Mammary epithelial cell (primary cell): ENCODE results near the gene TMEM120A.

ENCODE experiments used
- EZH2 ChIP-seq: IDR thresholded peaks from 2 replicates; pipeline ENCODE4 v1.6.1; 2012; ENCODE audit warnings: low read length, inconsistent platforms, borderline replicate concordance
- TF ChIP-seq, protein P1 (sequence below), 2 donors: IDR thresholded peaks in 1 of 2; conservative IDR thresholded peaks in 1 of 2; 2 replicates each; pipeline ENCODE4 v1.5.1; 2011 to 2012; ENCODE audit warnings: inconsistent platforms in 2 of 2, low read length in 2 of 2, mild to moderate bottlenecking in 2 of 2, control low read depth in 1 of 2, low read depth in 1 of 2; ENCODE audit not compliant: insufficient read depth in 1 of 2; ENCODE audit errors: extremely low read depth in 1 of 2

DNA sequence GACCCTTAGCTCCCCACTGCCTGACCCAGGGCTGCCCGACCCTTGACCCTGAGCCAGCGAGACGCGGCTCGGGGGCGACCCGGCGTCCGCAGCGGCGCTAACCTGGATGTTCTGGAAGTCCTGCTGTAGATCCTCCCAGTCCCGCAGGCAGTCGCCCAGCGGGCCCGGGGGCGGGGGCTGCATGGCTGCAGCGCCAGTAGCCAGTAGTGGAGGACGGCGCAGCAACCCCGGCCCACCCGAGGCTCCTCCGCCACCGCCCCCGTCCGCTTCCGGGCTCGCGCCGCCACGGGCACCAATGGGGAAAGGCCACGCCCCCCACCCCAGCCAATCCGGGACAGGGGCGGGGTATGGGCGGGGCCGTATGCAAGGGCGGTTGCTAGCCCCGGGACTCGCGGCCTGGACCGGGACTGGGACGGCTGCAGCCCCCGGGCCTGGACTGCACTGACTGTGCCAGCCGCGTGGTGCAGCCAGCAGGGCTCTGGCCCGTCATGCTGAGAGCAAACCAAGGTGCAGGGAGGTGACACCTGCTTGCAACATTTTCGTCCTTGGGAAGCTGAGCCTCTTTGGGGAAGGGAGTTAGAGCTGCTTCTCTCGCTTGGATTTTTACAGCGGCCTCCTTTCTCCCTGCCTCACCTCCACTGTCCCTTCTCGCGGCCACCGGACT, at the start of gene TMEM120A:
- TF ChIP-seq, protein P1, sequence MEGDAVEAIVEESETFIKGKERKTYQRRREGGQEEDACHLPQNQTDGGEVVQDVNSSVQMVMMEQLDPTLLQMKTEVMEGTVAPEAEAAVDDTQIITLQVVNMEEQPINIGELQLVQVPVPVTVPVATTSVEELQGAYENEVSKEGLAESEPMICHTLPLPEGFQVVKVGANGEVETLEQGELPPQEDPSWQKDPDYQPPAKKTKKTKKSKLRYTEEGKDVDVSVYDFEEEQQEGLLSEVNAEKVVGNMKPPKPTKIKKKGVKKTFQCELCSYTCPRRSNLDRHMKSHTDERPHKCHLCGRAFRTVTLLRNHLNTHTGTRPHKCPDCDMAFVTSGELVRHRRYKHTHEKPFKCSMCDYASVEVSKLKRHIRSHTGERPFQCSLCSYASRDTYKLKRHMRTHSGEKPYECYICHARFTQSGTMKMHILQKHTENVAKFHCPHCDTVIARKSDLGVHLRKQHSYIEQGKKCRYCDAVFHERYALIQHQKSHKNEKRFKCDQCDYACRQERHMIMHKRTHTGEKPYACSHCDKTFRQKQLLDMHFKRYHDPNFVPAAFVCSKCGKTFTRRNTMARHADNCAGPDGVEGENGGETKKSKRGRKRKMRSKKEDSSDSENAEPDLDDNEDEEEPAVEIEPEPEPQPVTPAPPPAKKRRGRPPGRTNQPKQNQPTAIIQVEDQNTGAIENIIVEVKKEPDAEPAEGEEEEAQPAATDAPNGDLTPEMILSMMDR (conservative IDR thresholded peaks at IDR 0.05 in 1 of 2, IDR thresholded peaks at IDR 0.05 in 1 of 2; ENCODE audit: extremely low read depth in 1 of 2, insufficient read depth in 1 of 2, low read depth in 1 of 2, low read length in 2 of 2): peak in 1 of 2 donors; percentile 14
- no peak for TF ChIP-seq EZH2
